ENCODE measurements around the gene SDF2L1. TPM values are rescaled to one million over a fixed set of nuclear protein-coding genes. Genes with fewer than 3 reads are reported as not detected.

SDF2L1 gene
- total RNA-seq, 1 experiment from 2014 or later, result 91.5 TPM

DNA sequence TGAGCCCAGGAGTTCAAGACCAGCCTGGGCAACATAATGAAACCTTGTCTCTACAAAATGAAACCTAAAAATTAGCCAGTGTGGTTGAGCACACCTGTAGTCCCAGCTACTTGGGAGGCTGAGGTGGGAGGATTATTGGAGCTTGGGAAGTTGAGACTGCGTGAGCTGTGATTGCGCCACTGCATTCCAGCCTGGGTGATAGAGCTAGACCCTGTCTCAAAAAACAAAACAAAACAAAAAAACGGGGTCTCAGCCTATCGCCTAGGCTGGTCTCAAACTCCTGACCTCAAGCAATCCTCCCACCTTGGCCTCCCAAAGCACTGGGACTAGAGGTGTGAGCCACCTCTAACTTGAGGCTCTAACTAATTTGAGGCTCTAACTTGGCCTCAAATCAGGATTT, 37.3 kb downstream of the SDF2L1 start:
- no peak for DNase-seq (ENCODE audit: unreplicated experiment)
- Mint-ChIP-seq H3K4me3 (ENCODE audit: unreplicated experiment) (no peak overlapping the region), H3K27me3 (ENCODE audit: insufficient read depth, unreplicated experiment) (no peaks in the 10 kb centered on the region), H3K9me3 (ENCODE audit: unreplicated experiment) (no peaks in the 10 kb centered on the region), H3K36me3 (ENCODE audit: insufficient read depth, unreplicated experiment) (peaks cover 24% of the 10 kb centered on the region), H3K4me1 (ENCODE audit: insufficient read depth, unreplicated experiment) (no peaks in the 10 kb centered on the region), H3K27ac (ENCODE audit: low read depth, unreplicated experiment) (no peak overlapping the region)
- POLR2A ChIA-PET, result no interaction called here
- no peak for TF ChIP-seq CTCF (IDR thresholded peaks at IDR 0.05; ENCODE audit: unreplicated experiment)
- intact Hi-C loops (cut with micrococcal nuclease), result no loop called here
- CTCF ChIA-PET, result interaction anchor here (0.6 kb wide), 1 partner anchor 11 kb away, joined by 4 read pairs; no protein-coding TSS in a partner anchor
- BruUV-seq (replicated peaks), result no TSS peak

GRCh38 chr22:21680830-21681565, 38.9 kb downstream of the SDF2L1 start:
- TF ChIP-seq CTCF (IDR thresholded peaks at IDR 0.05; ENCODE audit: unreplicated experiment), result no peak
- Mint-ChIP-seq H3K4me1 (ENCODE audit: insufficient read depth, unreplicated experiment) (no peaks in the 10 kb centered on the region), H3K27me3 (ENCODE audit: insufficient read depth, unreplicated experiment) (no peaks in the 10 kb centered on the region), H3K27ac (ENCODE audit: low read depth, unreplicated experiment) (peak overlapping the region; percentile 58), H3K9me3 (ENCODE audit: unreplicated experiment) (no peaks in the 10 kb centered on the region), H3K36me3 (ENCODE audit: insufficient read depth, unreplicated experiment) (peaks cover 31% of the 10 kb centered on the region), H3K4me3 (ENCODE audit: unreplicated experiment) (no peak overlapping the region)
- no TSS peak for BruUV-seq (replicated peaks)
- no peak for DNase-seq (ENCODE audit: unreplicated experiment)
- intact Hi-C loops (cut with micrococcal nuclease), result no loop called here
- CTCF ChIA-PET, result no interaction called here
- POLR2A ChIA-PET, result no interaction called here

GRCh38 chr22:21681566-21682370, 39.7 kb downstream of the SDF2L1 start:
- TF ChIP-seq CTCF (IDR thresholded peaks at IDR 0.05; ENCODE audit: unreplicated experiment), result no peak
- H3K4me1 Mint-ChIP-seq (ENCODE audit: insufficient read depth, unreplicated experiment), result no peaks in the 10 kb centered on the region
- intact Hi-C loops (cut with micrococcal nuclease), result no loop called here
- H3K4me3 Mint-ChIP-seq (ENCODE audit: unreplicated experiment), result no peak overlapping the region
- ChIA-PET CTCF (interaction anchor here (0.9 kb wide), 1 partner anchor 35 kb away, joined by 3 read pairs; no protein-coding TSS in a partner anchor), POLR2A (interaction anchor here (0.6 to 0.7 kb wide), 2 partner anchors 30 to 270 kb away, joined by 3 read pairs; no protein-coding TSS in a partner anchor)
- BruUV-seq (replicated peaks), result no TSS peak
- DNase-seq (ENCODE audit: unreplicated experiment), result no peak
- no peaks in the 10 kb centered on the region for H3K9me3 Mint-ChIP-seq (ENCODE audit: unreplicated experiment)
- no peak overlapping the region for H3K27ac Mint-ChIP-seq (ENCODE audit: low read depth, unreplicated experiment)
- H3K36me3 Mint-ChIP-seq (ENCODE audit: insufficient read depth, unreplicated experiment), result peaks cover 28% of the 10 kb centered on the region
- H3K27me3 Mint-ChIP-seq (ENCODE audit: insufficient read depth, unreplicated experiment), result no peaks in the 10 kb centered on the region
